ENCODE data around the gene PRPF8.

GRCh38 chr17:1621273-1621954 is 63.3 kb downstream of the PRPF8 start:
- TF ChIP-seq ZNF263 (CRISPR knock-in tag; IDR thresholded peaks at IDR 0.05) (no peak), MAZ (IDR thresholded peaks at IDR 0.05; ENCODE audit: borderline replicate concordance, low read depth, low read length) (no peak), MAZ (CRISPR knock-in tag; IDR thresholded peaks at IDR 0.05; ENCODE audit: low read depth) (no peak), ZNF496 (CRISPR knock-in tag; IDR thresholded peaks at IDR 0.05; ENCODE audit: insufficient replicate concordance) (no peak), BHLHE40 (IDR thresholded peaks at IDR 0.05; ENCODE audit: low read length) (no peak), CTCF (CRISPR knock-in tag; IDR thresholded peaks at IDR 0.05) (no peak), NFIC (IDR thresholded peaks at IDR 0.05; ENCODE audit: low read length) (no peak), JUND (CRISPR knock-in tag; IDR thresholded peaks at IDR 0.05) (no peak), ESRRA (CRISPR knock-in tag; IDR thresholded peaks at IDR 0.05; ENCODE audit: low read depth) (no peak), ZBTB34 (CRISPR knock-in tag; IDR thresholded peaks at IDR 0.05) (no peak)
